IPS DF 6.9 (cell line): Measurements from ENCODE around the gene PRICKLE2.

ENCODE experiments used
- DNase-seq: peaks from one replicate; pipeline ENCODE4 v3.0.0-alpha.2; 2013; ENCODE audit warnings: low read depth, low spot score
- H3K27ac ChIP-seq: one replicate; pipeline ENCODE4 v1.5.1; 2013; ENCODE audit warnings: low read length, control low read depth
- H3K27me3 ChIP-seq: 2 replicates; pipeline ENCODE4 v1.6.1; 2013; ENCODE audit warnings: mild to moderate bottlenecking, low read length; ENCODE audit not compliant: control insufficient read depth, insufficient read depth
- H3K36me3 ChIP-seq: 2 replicates; pipeline ENCODE4 v1.6.1; 2013; ENCODE audit warnings: low read length; ENCODE audit not compliant: control insufficient read depth, insufficient read depth
- H3K4me1 ChIP-seq: 2 replicates; pipeline ENCODE4 v1.6.1; 2013; ENCODE audit warnings: low read length; ENCODE audit not compliant: control insufficient read depth, insufficient read depth
- H3K4me3 ChIP-seq: 2 replicates; pipeline ENCODE4 v1.5.1; 2013; ENCODE audit warnings: mild to moderate bottlenecking, low read length
- H3K9me3 ChIP-seq: 2 replicates; pipeline ENCODE4 v1.6.1; 2013; ENCODE audit warnings: low read length, inconsistent platforms; ENCODE audit not compliant: control insufficient read depth, insufficient read depth
- WGBS: extraction: QIAGEN DNeasy Blood & Tissue Kit; methylation state at CpG from one replicate; pipeline ENCODE4 v1.1.7; 2013; ENCODE audit warnings: mixed read lengths, missing lambda C conversion rate; ENCODE audit not compliant: insufficient read length, insufficient coverage; 5-methylcytosine and 5-hydroxymethylcytosine counted together

Gene PRICKLE2

DNA sequence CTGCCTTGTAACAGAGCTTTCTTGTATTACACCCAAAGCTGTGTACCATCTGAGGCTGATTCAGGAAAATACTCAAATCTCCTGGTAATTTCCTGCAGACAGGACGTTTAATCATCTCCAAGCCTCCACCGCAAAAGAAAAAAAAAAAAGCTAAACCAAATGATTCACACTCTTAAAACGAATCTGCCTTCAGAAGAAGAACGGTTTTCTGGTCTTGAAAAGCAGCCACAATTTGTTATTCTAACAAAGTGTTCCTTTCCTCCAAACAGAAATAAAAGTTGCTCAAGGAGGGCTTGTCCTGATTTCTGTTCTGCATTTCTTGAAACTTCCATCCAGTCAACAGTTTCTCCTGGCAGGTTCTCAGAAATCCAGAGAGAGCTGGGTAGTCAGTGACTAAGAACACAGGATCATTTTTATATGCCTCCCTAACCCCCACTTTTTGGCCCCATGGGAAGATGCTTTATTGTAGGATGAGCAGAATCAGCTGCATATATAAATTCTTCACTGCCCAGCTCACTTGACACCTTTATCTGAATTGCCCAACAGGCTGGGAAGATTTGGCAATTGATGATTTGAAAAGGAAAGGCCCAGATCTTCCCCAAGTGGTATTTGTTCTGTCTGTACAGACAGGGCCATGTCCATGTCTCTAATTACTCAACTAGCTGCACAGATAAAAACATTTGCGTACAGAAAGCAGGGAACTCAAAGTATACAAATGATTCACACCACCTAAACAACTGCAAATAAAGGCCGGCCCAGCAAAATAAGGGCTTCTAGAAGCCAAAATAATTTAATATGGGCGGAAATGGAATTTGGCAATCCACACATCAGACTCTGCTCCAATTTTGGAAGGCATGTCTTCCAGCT lies 41.0 kb upstream of the PRICKLE2 start:
- Histone ChIP-seq H3K27ac (no peak overlapping the region), H3K4me1 (peaks cover 2% of the 10 kb centered on the region; the same call in 1 of the 2 replicates), H3K27me3 (no peaks in the 10 kb centered on the region), H3K9me3 (no peaks in the 10 kb centered on the region), H3K36me3 (no peaks in the 10 kb centered on the region), H3K4me3 (no peak overlapping the region)
- WGBS: no CpG with 5 or more reads among the region's 7 CpGs
- DNase-seq: no peak

DNA sequence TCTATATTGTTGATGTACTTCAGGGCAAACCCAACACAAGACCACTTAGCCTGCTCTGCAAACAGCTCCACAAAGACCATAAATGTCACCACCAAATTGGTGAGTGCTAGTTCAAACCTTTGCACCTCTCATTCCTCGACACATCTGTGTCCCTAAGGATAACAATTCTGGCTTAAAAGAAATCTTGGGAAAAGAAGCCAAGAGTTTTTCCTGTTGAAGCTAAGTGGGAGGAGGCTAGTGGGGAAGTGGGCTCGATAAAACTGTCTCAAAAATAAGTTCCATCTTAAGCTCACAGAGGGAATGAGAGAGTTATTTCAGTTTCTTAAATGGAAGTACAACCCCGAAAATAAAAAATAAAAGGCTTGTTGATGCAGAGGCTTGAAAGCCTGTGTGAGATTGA lies 40.4 kb upstream of the PRICKLE2 start:
- Histone ChIP-seq H3K27me3 (no peaks in the 10 kb centered on the region), H3K4me1 (peaks cover 2% of the 10 kb centered on the region; the same call in 1 of the 2 replicates), H3K27ac (no peak overlapping the region), H3K4me3 (no peak overlapping the region), H3K36me3 (no peaks in the 10 kb centered on the region), H3K9me3 (no peaks in the 10 kb centered on the region)
- WGBS: no CpG with 5 or more reads among the region's 3 CpGs
- DNase-seq: no peak

DNA sequence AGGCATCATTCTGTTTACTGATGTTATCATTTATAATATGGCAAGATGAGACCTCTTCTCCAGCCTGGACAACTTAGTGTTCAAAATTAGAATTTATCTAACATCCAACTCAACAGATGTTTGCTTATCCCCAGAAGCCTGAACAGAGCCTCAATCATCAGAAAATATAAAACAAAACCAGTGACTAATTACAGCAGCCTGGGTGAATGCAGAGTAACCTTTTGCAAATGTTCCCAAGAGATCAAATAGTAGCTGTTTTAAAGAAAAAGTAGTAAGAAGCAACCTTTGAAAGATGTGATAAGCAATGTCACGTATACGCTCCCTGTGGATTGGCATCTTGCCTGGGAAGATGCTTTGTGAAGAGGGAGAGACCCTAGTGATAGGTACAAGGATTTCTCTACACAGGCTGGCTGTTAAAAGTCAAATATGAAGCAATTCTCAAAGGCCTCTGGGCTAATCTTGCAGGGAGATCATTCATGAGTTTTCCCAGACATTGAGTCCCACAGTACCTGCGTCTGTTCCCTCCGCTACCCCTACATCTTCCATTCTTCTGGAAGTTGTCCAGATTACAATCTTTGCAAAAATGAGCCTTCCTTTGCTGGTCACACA lies 39.3 kb upstream of the PRICKLE2 start:
- H3K4me1 ChIP-seq: peaks cover 2% of the 10 kb centered on the region; the same call in 1 of the 2 replicates
- DNase-seq: no peak
- H3K36me3 ChIP-seq: no peaks in the 10 kb centered on the region
- H3K27me3 ChIP-seq: no peaks in the 10 kb centered on the region
- WGBS: no CpG with 5 or more reads among the region's 4 CpGs
- H3K27ac ChIP-seq: no peak overlapping the region
- H3K4me3 ChIP-seq: no peak overlapping the region
- no peaks in the 10 kb centered on the region for H3K9me3 ChIP-seq

DNA sequence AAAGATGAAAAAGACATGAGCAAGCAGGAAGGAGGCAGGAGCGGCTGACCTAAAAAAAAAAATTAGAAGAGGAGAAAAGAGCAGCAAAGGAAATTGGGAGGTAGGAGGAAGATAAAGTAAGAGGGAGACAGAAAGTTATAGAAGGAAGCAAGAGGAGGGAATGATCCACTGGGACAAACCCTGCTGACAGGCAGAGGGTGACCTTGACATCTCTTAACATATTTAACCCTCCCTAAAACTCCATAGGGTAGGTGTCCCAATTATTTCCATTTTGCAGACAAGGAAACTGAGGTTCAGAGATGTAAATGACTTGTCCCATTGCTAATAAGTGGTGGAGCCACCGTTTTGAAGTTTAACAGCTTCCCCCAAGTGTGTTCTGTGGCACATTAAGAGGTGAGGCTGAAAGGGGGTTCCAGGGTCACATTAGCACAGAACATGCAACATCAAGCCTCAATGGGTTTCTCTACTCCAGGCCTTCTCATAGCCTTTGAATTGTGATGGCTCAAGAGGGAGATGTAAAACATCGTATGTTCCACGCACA lies 37.4 kb upstream of the PRICKLE2 start:
- Histone ChIP-seq H3K4me3 (no peak overlapping the region), H3K27me3 (no peaks in the 10 kb centered on the region), H3K36me3 (no peaks in the 10 kb centered on the region), H3K27ac (no peak overlapping the region), H3K4me1 (no peaks in the 10 kb centered on the region; the same call in 1 of the 2 replicates), H3K9me3 (no peaks in the 10 kb centered on the region)
- no peak for DNase-seq
- no CpG with 5 or more reads among the region's 4 CpGs for WGBS

DNA sequence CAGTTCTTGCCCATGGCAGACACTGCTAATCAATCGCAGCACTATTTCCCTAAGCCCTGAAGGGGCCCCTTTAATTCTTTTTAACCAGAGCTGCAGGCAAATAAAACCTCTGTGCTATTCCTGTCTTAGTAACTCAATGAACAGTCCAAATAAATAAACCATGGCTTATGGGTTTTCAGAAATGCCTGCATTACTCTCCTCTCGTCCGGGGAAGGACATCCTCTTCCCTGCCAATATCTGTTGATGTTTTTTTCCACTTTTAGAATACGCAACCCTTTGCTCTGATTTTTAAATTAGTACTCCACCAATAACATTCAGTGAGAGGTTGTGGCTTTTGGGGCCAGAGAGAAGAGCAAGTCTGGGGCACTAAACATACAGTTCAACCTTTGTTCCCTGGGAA lies 35.2 kb upstream of the PRICKLE2 start:
- Histone ChIP-seq H3K4me1 (no peaks in the 10 kb centered on the region), H3K36me3 (no peaks in the 10 kb centered on the region), H3K27ac (no peak overlapping the region), H3K9me3 (no peaks in the 10 kb centered on the region), H3K4me3 (no peak overlapping the region), H3K27me3 (no peaks in the 10 kb centered on the region)
- DNase-seq: no peak
- WGBS: no CpG with 5 or more reads among the region's 4 CpGs

DNA sequence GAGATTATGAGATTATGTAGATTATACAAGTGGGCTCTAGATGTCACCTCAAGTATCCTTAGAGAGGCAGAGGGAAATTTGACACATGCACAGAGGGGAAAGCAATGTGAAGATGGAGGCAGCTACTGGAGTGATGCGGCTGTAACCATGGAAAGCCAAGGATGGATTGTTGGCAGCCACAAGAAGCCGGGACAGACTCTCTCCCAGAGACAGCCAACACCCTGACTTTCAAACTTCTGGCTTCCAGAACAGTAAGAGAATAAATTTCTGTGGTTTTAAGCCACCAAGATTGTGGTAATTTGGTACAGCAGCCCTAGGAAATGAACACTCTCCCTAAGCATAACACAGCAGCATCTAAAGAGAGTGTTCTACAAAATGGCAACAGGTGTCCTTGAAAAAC lies 34.4 kb upstream of the PRICKLE2 start:
- H3K36me3 ChIP-seq: no peaks in the 10 kb centered on the region
- WGBS: no CpG with 5 or more reads among the region's 2 CpGs
- DNase-seq: no peak
- H3K4me1 ChIP-seq: no peaks in the 10 kb centered on the region
- no peaks in the 10 kb centered on the region for H3K9me3 ChIP-seq
- H3K4me3 ChIP-seq: no peak overlapping the region
- no peak overlapping the region for H3K27ac ChIP-seq
- no peaks in the 10 kb centered on the region for H3K27me3 ChIP-seq

DNA sequence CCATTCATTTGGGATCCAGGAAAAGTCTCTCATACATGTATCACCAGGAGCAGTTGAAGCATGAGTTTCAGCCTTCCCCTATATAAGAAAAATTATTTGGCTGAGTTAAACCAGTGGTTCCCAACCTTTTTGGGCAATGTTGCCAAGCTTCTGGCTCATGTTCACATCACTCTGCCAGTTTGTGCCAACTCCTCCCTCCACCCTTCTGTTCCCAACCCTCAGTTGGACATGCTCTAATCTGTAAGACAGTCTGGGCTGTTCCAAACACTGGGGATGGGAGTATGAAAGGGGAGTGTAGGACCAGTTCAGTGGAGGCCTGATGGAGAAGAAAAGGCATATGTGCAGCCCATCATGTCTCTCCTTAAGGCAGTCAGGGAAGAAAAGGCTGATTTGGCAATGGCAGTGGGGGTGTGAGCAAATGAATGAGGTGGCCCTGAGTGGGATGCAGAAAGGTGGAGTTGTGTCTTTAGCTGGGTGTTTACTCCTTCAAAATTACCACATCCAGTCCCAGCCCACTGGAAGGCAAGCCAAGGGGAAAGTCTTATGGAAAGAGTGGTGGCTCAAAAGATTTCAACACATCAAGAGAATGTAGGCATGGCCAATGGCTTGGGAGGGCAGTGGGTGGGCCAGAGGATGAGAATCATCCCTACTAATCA lies 32.0 kb upstream of the PRICKLE2 start:
- Histone ChIP-seq H3K4me1 (no peaks in the 10 kb centered on the region), H3K27me3 (no peaks in the 10 kb centered on the region)

DNA sequence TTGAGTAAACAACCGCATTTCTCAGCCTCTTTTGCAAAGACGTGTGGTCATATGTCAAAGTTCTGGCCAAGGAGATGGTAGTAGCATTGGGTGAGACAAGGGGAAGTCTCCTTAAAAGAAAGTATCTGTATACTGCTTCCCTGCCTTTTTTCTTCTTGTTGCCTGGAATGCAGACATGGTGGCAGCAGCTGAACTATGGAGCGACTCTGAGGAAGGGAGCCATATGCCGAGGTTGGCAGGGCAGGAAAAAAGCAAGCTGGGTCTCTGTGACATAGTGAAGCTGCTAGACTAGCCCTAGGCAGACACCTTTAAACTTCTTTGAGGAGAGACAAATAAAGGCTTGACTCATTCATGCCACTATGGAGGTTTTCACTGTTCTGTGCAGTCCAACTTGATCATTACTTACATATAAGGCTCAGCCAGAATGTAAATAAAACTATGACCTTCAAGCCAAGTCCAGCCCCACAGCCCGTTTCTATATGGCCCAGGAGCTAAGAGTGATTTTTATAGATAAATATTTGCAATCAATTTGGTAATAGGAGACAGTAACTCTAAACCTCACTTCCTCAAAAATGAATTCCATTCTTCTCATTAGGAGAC lies 30.6 kb upstream of the PRICKLE2 start:
- no peaks in the 10 kb centered on the region for H3K27me3 ChIP-seq
- H3K27ac ChIP-seq: no peak overlapping the region
- WGBS: no CpG with 5 or more reads among the region's 5 CpGs
- no peaks in the 10 kb centered on the region for H3K36me3 ChIP-seq
- no peak for DNase-seq
- no peaks in the 10 kb centered on the region for H3K9me3 ChIP-seq
- no peaks in the 10 kb centered on the region for H3K4me1 ChIP-seq
- no peak overlapping the region for H3K4me3 ChIP-seq

More for the DNA sequence above, 32.0 kb upstream of the PRICKLE2 start:
- Histone ChIP-seq H3K36me3 (no peaks in the 10 kb centered on the region), H3K4me3 (no peak overlapping the region), H3K27ac (no peak overlapping the region), H3K9me3 (no peaks in the 10 kb centered on the region)
- DNase-seq: no peak

DNA sequence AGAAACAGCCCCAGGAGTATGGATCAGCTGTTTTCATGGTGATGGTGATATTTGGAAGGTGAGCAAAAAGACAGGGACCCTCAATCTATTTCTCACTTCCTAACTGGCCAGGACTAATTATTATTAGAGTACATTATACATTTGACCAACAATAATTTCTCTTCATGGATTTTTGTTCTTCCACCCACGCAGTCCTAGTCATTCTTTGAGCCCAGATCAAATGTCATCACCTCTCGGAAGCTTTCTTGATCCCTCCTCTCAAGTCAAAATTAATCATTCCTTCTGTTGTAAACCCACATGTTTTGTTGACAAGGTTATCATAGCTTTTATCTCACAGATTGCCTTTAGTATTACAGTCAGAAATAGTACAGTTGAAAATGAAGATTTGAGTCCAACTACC lies 29.2 kb upstream of the PRICKLE2 start:
- no CpG with 5 or more reads among the region's 2 CpGs for WGBS
- Histone ChIP-seq H3K27ac (no peak overlapping the region), H3K4me1 (no peaks in the 10 kb centered on the region), H3K27me3 (no peaks in the 10 kb centered on the region), H3K36me3 (peaks cover 2% of the 10 kb centered on the region; the same call in 1 of the 2 replicates), H3K4me3 (no peak overlapping the region), H3K9me3 (no peaks in the 10 kb centered on the region)
- DNase-seq: no peak

DNA sequence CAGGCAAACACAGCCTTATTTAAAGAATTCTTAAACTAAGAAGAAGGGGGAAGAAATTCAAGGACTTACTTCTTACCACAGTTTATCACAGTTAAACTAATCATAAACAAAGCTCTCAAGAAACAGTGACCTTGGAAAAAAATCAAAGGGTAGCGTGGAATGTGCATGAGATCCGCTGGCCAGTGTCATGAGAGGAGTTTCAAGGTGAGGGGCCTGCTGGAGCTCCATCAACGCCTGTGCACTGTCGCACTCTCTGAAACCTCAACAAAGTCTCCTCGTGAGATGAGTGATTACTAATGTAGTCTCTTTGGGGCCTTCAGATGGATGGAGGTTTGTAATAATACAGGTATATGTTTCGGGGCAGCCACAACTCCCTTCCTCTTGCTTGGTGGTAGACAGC lies 28.4 kb upstream of the PRICKLE2 start:
- no peaks in the 10 kb centered on the region for H3K9me3 ChIP-seq
- no peak overlapping the region for H3K4me3 ChIP-seq
- no CpG with 5 or more reads among the region's 6 CpGs for WGBS
- peaks cover 2% of the 10 kb centered on the region; the same call in 1 of the 2 replicates for H3K36me3 ChIP-seq
- H3K27me3 ChIP-seq: no peaks in the 10 kb centered on the region
- no peaks in the 10 kb centered on the region for H3K4me1 ChIP-seq
- DNase-seq: no peak
- no peak overlapping the region for H3K27ac ChIP-seq
